Chondrocyte (in vitro differentiated cells): ENCODE measurements around the gene GALNTL6. TPM values are rescaled to one million over a fixed set of nuclear protein-coding genes. Genes with fewer than 3 reads are reported as not detected.

Experiments
- DNase-seq: peaks from one replicate; pipeline ENCODE4 v3.0.0; 2021; ENCODE audit warnings: mixed read lengths, low spot score
- H3K27ac Mint-ChIP-seq: one replicate; pipeline ENCODE4 v1.8.0; 2021; ENCODE audit warnings: mild to moderate bottlenecking, moderate library complexity, mixed read lengths; ENCODE audit not compliant: unreplicated experiment
- H3K27me3 Mint-ChIP-seq: 2 replicates; pipeline ENCODE4 v1.8.0; 2021; ENCODE audit warnings: low read depth, mixed read lengths
- H3K36me3 Mint-ChIP-seq: 2 replicates; pipeline ENCODE4 v1.8.0; 2021; ENCODE audit warnings: low read depth, mixed read lengths
- H3K4me1 Mint-ChIP-seq: 2 replicates; pipeline ENCODE4 v1.8.0; 2021; ENCODE audit warnings: low read depth, mild to moderate bottlenecking, mixed read lengths
- H3K4me3 Mint-ChIP-seq: one replicate; pipeline ENCODE4 v1.8.0; 2021; ENCODE audit warnings: mild to moderate bottlenecking, moderate library complexity, mixed read lengths; ENCODE audit not compliant: unreplicated experiment
- H3K9me3 Mint-ChIP-seq: 2 replicates; pipeline ENCODE4 v1.8.0; 2021; ENCODE audit warnings: low read depth, mixed read lengths
- total RNA-seq: library from RNA; stranded (reverse); gene quantifications from 3 replicates; pipeline ENCODE4 v1.2.1, GENCODE V29; 2021
- TF ChIP-seq, protein P1 (sequence below): fragments of 200-600 bp; sonication (generic); IDR thresholded peaks from 2 replicates; pipeline ENCODE4 v1.5.0; 2021; ENCODE audit warnings: antibody characterized with exemption, mild to moderate bottlenecking, moderate library complexity

Gene GALNTL6
- total RNA-seq, 1 donor from 2014 or later, result not detected

DNA sequence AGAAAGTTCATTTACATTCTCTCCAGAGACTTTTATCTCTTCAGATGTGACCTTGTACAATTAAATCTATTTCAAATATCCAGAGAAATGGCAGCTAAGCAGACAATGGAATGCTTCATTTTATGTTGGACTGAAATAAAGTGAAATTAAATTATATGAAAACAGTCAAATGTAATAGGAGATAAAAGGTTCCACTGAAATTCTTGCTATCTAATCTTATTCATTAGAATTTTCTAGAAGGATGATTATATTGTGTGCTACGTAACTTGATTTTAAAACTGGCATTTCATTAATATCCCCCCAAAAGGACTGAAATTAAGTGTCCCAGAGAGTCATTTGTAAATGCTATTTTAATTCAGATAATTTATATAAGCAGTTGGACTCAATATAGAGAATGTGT, 708.5 kb downstream of the GALNTL6 start:
- Mint-ChIP-seq H3K4me3 (no peak overlapping the region), H3K36me3 (no peaks in the 10 kb centered on the region), H3K27ac (no peak overlapping the region), H3K9me3 (no peaks in the 10 kb centered on the region), H3K27me3 (no peaks in the 10 kb centered on the region), H3K4me1 (peaks cover 4% of the 10 kb centered on the region)
- DNase-seq, result no peak
- TF ChIP-seq, protein P1, sequence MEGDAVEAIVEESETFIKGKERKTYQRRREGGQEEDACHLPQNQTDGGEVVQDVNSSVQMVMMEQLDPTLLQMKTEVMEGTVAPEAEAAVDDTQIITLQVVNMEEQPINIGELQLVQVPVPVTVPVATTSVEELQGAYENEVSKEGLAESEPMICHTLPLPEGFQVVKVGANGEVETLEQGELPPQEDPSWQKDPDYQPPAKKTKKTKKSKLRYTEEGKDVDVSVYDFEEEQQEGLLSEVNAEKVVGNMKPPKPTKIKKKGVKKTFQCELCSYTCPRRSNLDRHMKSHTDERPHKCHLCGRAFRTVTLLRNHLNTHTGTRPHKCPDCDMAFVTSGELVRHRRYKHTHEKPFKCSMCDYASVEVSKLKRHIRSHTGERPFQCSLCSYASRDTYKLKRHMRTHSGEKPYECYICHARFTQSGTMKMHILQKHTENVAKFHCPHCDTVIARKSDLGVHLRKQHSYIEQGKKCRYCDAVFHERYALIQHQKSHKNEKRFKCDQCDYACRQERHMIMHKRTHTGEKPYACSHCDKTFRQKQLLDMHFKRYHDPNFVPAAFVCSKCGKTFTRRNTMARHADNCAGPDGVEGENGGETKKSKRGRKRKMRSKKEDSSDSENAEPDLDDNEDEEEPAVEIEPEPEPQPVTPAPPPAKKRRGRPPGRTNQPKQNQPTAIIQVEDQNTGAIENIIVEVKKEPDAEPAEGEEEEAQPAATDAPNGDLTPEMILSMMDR, result no peak

DNA sequence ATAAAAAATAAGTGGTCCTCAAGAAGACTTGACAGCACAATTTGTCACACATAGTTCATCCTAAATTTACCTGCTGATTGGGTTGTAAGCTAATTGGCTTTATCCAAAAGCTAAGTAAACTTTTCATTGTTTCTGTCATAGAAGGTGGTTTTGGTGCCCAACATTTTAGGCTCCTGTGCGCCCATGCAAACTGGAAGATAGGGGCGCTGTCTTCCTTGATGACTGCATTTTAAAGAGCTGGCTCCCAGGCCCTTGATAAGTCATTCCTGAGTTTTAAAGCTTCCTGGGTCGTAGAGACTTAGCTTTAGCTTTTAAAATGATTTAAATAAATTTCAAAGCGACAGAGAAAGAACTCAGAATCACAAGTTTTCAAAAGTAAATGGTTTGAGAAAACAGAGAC, 730.0 kb downstream of the GALNTL6 start:
- Mint-ChIP-seq H3K4me1 (no peaks in the 10 kb centered on the region), H3K9me3 (no peaks in the 10 kb centered on the region), H3K27me3 (no peaks in the 10 kb centered on the region), H3K4me3 (no peak overlapping the region), H3K36me3 (no peaks in the 10 kb centered on the region), H3K27ac (no peak overlapping the region)
- TF ChIP-seq, protein P1, result peak; percentile 15
- DNase-seq, result no peak

DNA sequence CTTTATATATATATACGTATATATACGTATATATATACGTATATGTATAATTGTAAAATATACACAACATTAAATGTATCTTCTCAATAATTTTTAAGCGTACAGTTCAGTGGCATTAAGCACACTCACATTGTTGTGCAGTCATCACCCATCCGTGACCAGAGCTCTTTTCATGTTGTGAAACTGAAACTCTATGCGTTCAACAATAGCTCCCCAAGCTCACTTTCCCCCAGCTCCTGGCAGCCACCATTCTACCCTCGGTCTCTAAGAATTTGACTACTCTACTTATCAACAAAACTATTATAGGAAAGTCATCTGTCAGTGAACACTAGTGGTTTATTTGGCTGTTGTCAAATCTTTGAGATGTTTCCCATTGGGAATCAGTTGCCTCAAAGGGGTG, 733.6 kb downstream of the GALNTL6 start:
- TF ChIP-seq, protein P1, result no peak
- Mint-ChIP-seq H3K4me3 (no peak overlapping the region), H3K36me3 (no peaks in the 10 kb centered on the region), H3K27ac (no peak overlapping the region), H3K9me3 (no peaks in the 10 kb centered on the region), H3K4me1 (no peaks in the 10 kb centered on the region), H3K27me3 (no peaks in the 10 kb centered on the region)
- DNase-seq, result no peak

DNA sequence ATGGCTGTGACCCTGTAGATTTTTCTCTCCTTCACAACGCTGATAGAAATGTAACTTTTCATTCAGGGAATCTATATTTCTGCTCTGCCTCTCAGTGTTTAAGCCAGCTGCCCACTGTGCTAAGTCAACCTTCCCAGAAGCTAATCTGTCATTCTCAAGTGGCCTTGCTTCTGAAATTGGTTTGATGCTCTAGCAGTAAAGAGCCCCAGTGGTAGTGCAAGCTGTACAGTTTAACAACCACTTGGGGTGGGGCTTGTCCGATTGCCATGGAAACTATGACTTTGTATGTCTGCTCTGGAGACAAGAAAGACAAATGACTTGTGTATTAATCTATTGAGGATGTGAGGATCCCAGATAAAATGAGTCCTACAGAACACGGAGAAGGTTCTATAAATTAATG, 734.5 kb downstream of the GALNTL6 start:
- no peaks in the 10 kb centered on the region for H3K36me3 Mint-ChIP-seq
- H3K27ac Mint-ChIP-seq, result no peak overlapping the region
- H3K4me1 Mint-ChIP-seq, result no peaks in the 10 kb centered on the region
- no peaks in the 10 kb centered on the region for H3K27me3 Mint-ChIP-seq
- H3K4me3 Mint-ChIP-seq, result no peak overlapping the region
- no peak for DNase-seq
- TF ChIP-seq, protein P1, result no peak
- H3K9me3 Mint-ChIP-seq, result no peaks in the 10 kb centered on the region

DNA sequence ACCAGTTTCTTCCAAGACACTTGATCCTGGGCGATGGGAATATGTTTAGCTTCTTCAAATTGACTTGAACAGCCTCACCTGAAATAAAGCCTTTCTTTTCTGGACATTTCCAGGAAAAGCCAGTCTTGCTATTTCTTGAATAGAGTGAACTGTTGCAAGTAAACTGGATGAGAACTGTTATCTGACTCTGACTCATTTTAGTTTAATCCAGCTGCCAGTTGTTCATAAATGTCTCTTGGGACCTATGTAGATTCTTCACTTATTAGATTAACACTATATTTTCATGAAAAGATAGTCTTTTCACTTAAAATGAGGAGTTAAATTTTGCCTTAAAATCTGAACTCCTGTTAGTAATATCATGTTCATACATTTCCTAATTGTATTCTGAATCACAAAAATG, 740.0 kb downstream of the GALNTL6 start:
- no peaks in the 10 kb centered on the region for H3K36me3 Mint-ChIP-seq
- TF ChIP-seq, protein P1, result no peak
- H3K4me1 Mint-ChIP-seq, result no peaks in the 10 kb centered on the region
- no peak overlapping the region for H3K4me3 Mint-ChIP-seq
- no peaks in the 10 kb centered on the region for H3K27me3 Mint-ChIP-seq
- no peak for DNase-seq
- H3K9me3 Mint-ChIP-seq, result no peaks in the 10 kb centered on the region
- H3K27ac Mint-ChIP-seq, result no peak overlapping the region
